K562 (cell line): Measurements from ENCODE around the gene DYNLL1. TPM values are rescaled to one million over a fixed set of nuclear protein-coding genes. Genes with fewer than 3 reads are reported as not detected.
A peak's percentile ranks its signal among the peaks of the same experiment; 100 is the strongest.

Experiments
- ATAC-seq: fragments of 200-7000 bp; cut with Tn5 transposase; 3 replicates; pipeline ENCODE4 v1.9.1; 2020; ENCODE audit warnings: moderate library complexity
- BruUV-seq: library from RNA; stranded (reverse); fragments of 400-500 nt; replicated peaks from 2 replicates; lab custom pipeline; 2021; lab: Mats Ljungman, UMichigan
- CTCF ChIA-PET: fragments of 300-600 bp; formaldehyde crosslinking; extraction: SDS; loops from one replicate; lab custom pipeline; 2021; ENCODE audit warnings: low intra/inter-chr PET ratio; lab: Yijun Ruan, JAX
- POLR2A ChIA-PET: fragments of 300-600, 350-650 bp; sonication (Branson Sonifier 250); formaldehyde crosslinking; extraction: SDS; loops from one replicate; lab custom pipeline; 2021; ENCODE audit warnings: antibody characterized with exemption, inconsistent platforms; lab: Yijun Ruan, JAX
- DNase-seq, 4 experiments: peaks; one replicate each; pipeline versions ENCODE4 v3.0.0 to v3.0.0-alpha.2; 2011 to 2018; ENCODE audit warnings: low spot score in 3 of 4, mixed read lengths in 3 of 4; ENCODE audit errors: extremely low read depth in 1 of 4
- FAIRE-seq: peaks from 2 replicates; lab custom pipeline; 2011; peaks lifted over from hg19 to GRCh38; lab: Jason Lieb, UNC
- H2AFZ ChIP-seq: 2 replicates; pipeline ENCODE4 v1.6.0; 2011; ENCODE audit warnings: low read depth, low read length, control low read depth, inconsistent platforms
- H3K27ac ChIP-seq: fragments of 200-600 bp; 3 replicates; pipeline ENCODE4 v1.8.0; 2011; ENCODE audit warnings: low read depth, mild to moderate bottlenecking, control low read depth, inconsistent platforms, low read length, moderate library complexity, mixed read lengths; ENCODE audit errors: extremely low read depth
- H3K27me3 ChIP-seq, 2 experiments: fragments of 300-600 bp in 1 of 2; 2 replicates in 1 of 2; 3 replicates in 1 of 2; pipeline versions ENCODE4 v1.6.0 to v1.8.0; 2011; ENCODE audit warnings: inconsistent platforms in 2 of 2, low read length in 2 of 2, mild to moderate bottlenecking in 1 of 2, mixed read lengths in 1 of 2, moderate library complexity in 1 of 2; ENCODE audit not compliant: control insufficient read depth in 2 of 2, insufficient read depth in 2 of 2
- H3K36me3 ChIP-seq: fragments of 300-600 bp; 3 replicates; pipeline ENCODE4 v1.8.0; 2011; ENCODE audit warnings: mild to moderate bottlenecking, low read length, inconsistent platforms; ENCODE audit not compliant: control insufficient read depth, insufficient read depth
- H3K4me1 ChIP-seq, 2 experiments: fragments of 200-600 bp in 1 of 2; replicated peaks in 1 of 2; 2 replicates in 1 of 2; 3 replicates in 1 of 2; pipeline versions ENCODE4 v1.5.1 to v1.8.0; 2011; ENCODE audit warnings: inconsistent platforms in 2 of 2, low read length in 2 of 2, mild to moderate bottlenecking in 1 of 2, mixed read lengths in 1 of 2, moderate library complexity in 1 of 2; ENCODE audit not compliant: control insufficient read depth in 2 of 2, insufficient read depth in 2 of 2
- H3K4me2 ChIP-seq: 2 replicates; pipeline ENCODE4 v1.6.1; 2011; ENCODE audit warnings: low read length, control low read depth, inconsistent platforms, mixed read lengths; ENCODE audit not compliant: insufficient read depth
- H3K4me3 ChIP-seq: fragments of 200-600 bp; sonication (generic), shearing (Covaris generic); 2 replicates; pipeline ENCODE4 v1.5.1; 2016; ENCODE audit warnings: control low read depth, inconsistent platforms
- H3K79me2 ChIP-seq: fragments of 200-600 bp; 3 replicates; pipeline ENCODE4 v1.8.0; 2011; ENCODE audit warnings: low read length, inconsistent platforms; ENCODE audit not compliant: control insufficient read depth, insufficient read depth
- H3K9ac ChIP-seq, 2 experiments: 2 replicates each; pipeline versions ENCODE4 v1.6.0 to v1.6.1; 2011; ENCODE audit warnings: low read depth in 2 of 2, low read length in 2 of 2, control low read depth in 1 of 2, inconsistent platforms in 1 of 2, mild to moderate bottlenecking in 1 of 2, mixed read lengths in 1 of 2; ENCODE audit not compliant: insufficient read depth in 1 of 2
- H3K9me1 ChIP-seq: one replicate; pipeline ENCODE4 v1.6.0; 2011; ENCODE audit warnings: inconsistent platforms, mild to moderate bottlenecking, low read length, moderate library complexity; ENCODE audit not compliant: control insufficient read depth, insufficient read depth
- H3K9me3 ChIP-seq: replicated peaks from 2 replicates; pipeline ENCODE4 v1.5.1; 2011; ENCODE audit warnings: low read depth, low read length, inconsistent platforms; ENCODE audit not compliant: control insufficient read depth, insufficient read depth
- H4K20me1 ChIP-seq: replicated peaks from 2 replicates; pipeline ENCODE4 v1.6.1; 2011; ENCODE audit warnings: low read length, inconsistent platforms, mixed read lengths; ENCODE audit not compliant: control insufficient read depth, insufficient read depth
- EZH2 ChIP-seq: IDR thresholded peaks from 2 replicates; pipeline ENCODE4 v1.6.1; 2012; ENCODE audit warnings: low read depth, mild to moderate bottlenecking, inconsistent platforms, low read length, borderline replicate concordance
- JUN ChIP-seq, 2 experiments: sonication (generic) in 1 of 2; formaldehyde crosslinking in 1 of 2; IDR thresholded peaks; 2 replicates each; pipeline versions ENCODE4 v1.6.1 to v1.8.0; 2012 to 2022; ENCODE audit warnings: borderline replicate concordance in 2 of 2, mild to moderate bottlenecking in 2 of 2, improper control_type of control experiment in 1 of 2, low read depth in 1 of 2, low read length in 1 of 2, missing genetic modification reagents in 1 of 2
- KDM5B ChIP-seq: fragments of 200-600 bp; sonication (generic); IDR thresholded peaks from 2 replicates; pipeline ENCODE4 v1.6.1; 2012; ENCODE audit warnings: low read depth, mild to moderate bottlenecking, moderate library complexity, low read length, control low read depth, inconsistent platforms; ENCODE audit not compliant: insufficient replicate concordance
- KLF1 ChIP-seq: fragments of 450-650 bp; IDR thresholded peaks from 2 replicates; pipeline ENCODE4 v1.6.1; 2016; ENCODE audit warnings: missing genetic modification characterization, missing compliant biosample characterization
- MED1 ChIP-seq: sonication (generic); formaldehyde crosslinking; IDR thresholded peaks from 2 replicates; pipeline ENCODE4 v1.8.1; 2023; ENCODE audit warnings: missing genetic modification reagents, borderline replicate concordance
- NCOA1 ChIP-seq: fragments of 450-650 bp; IDR thresholded peaks from 2 replicates; pipeline ENCODE4 v1.6.1; 2016; ENCODE audit warnings: low read depth
- NR1H2 ChIP-seq: sonication (generic); formaldehyde crosslinking; IDR thresholded peaks from 2 replicates; pipeline ENCODE4 v1.4.0; 2020; ENCODE audit warnings: mild to moderate bottlenecking, missing genetic modification reagents
- PHB2 ChIP-seq: fragments of 450-650 bp; IDR thresholded peaks from 2 replicates; pipeline ENCODE4 v1.6.1; 2017; ENCODE audit warnings: low read depth
- PRMT5 ChIP-seq: sonication (generic); formaldehyde crosslinking; IDR thresholded peaks from 2 replicates; pipeline ENCODE4 v1.5.0; 2020; ENCODE audit warnings: missing genetic modification reagents
- RFX1 ChIP-seq: fragments of 450-650 bp; IDR thresholded peaks from 2 replicates; pipeline ENCODE4 v1.6.1; 2016; ENCODE audit warnings: mild to moderate bottlenecking, moderate library complexity
- SMAD1 ChIP-seq: fragments of 150-350 bp; IDR thresholded peaks from 2 replicates; pipeline ENCODE4 v1.6.1; 2014; ENCODE audit warnings: low read length, low read depth; ENCODE audit not compliant: partially characterized antibody
- TSC22D4 ChIP-seq: fragments of 450-650 bp; IDR thresholded peaks from 2 replicates; pipeline ENCODE4 v1.6.1; 2016; ENCODE audit warnings: missing genetic modification characterization, missing biosample characterization, control low read depth
- UBTF ChIP-seq, 2 experiments: IDR thresholded peaks; 2 replicates each; pipeline ENCODE4 v1.6.1; 2012; ENCODE audit warnings: improper control_type of control experiment in 2 of 2, low read depth in 2 of 2, low read length in 2 of 2, borderline replicate concordance in 1 of 2
- WHSC1 ChIP-seq: IDR thresholded peaks from one replicate; pipeline ENCODE4 v1.6.1; 2012; ENCODE audit warnings: low read length, control low read depth, inconsistent platforms
- ZNF124 ChIP-seq: sonication (generic); formaldehyde crosslinking; IDR thresholded peaks from 2 replicates; pipeline ENCODE4 v1.8.1; 2022; ENCODE audit warnings: missing genetic modification reagents
- ZNF239 ChIP-seq: fragments of 250-450 bp; sonication (Bioruptor Pico); IDR thresholded peaks from 2 replicates; pipeline ENCODE4 v1.4.0; 2020; ENCODE audit warnings: mild to moderate bottlenecking
- ZNF699 ChIP-seq: fragments of 250-450 bp; sonication (Bioruptor Pico); IDR thresholded peaks from 2 replicates; pipeline ENCODE4 v1.8.0; 2021; ENCODE audit warnings: mild to moderate bottlenecking, moderate library complexity; ENCODE audit not compliant: insufficient replicate concordance
- WGBS: fragments of 100-300 bp; shearing (Covaris generic); methylation state at CpG from one replicate; pipeline ENCODE4 v1.1.6; 2016; ENCODE audit warnings: low coverage, mixed read lengths; ENCODE audit not compliant: insufficient coverage; ENCODE audit errors: missing lambda C conversion rate; 5-methylcytosine and 5-hydroxymethylcytosine counted together
- in situ Hi-C: fragments of 300-500 bp; cut with MboI; formaldehyde crosslinking; loops from 4 replicates; pipeline ENCODE4 v1.15.0; 2018; ENCODE audit warnings: inconsistent platforms, mixed read lengths
- intact Hi-C: fragments of 100-400 bp; cut with micrococcal nuclease; formaldehyde crosslinking; loops from 2 replicates; pipeline ENCODE4 v1.14.2; 2022
- polyA plus RNA-seq, 8 experiments: library from polyadenylated mRNA; depleted of rRNA in 4 of 8; stranded (reverse) in 5 of 8; unstranded in 3 of 8; fragments of >200 nt; fragmentation: Nextera tagmentation in 2 of 8; fragmentation: Illumina TruSeq in 1 of 8; extraction: Ambion mirVana in 2 of 8; extraction: Trizol in 1 of 8; gene quantifications; 2 replicates each; pipeline versions ENCODE4 v1.2.1 to v1.2.3, GENCODE V29; 2011 to 2014; ENCODE audit warnings: inconsistent platforms in 1 of 8, missing spikeins in 1 of 8
- total RNA-seq, 7 experiments: library from RNA; depleted of rRNA in 6 of 7; stranded (reverse); fragments of >200 nt in 6 of 7; fragmentation: Illumina TruSeq in 2 of 7; extraction: Trizol in 2 of 7; gene quantifications; 2 replicates each; pipeline versions ENCODE4 v1.2.1 to v1.2.3, GENCODE V29; 2011 to 2021; ENCODE audit warnings: low replicate concordance in 1 of 7
- TF ChIP-seq, protein P1 (sequence below), 2 experiments: fragments of 250-450 bp in 1 of 2; fragments of 450-650 bp in 1 of 2; sonication (Bioruptor Pico) in 1 of 2; IDR thresholded peaks; 2 replicates each; pipeline versions ENCODE4 v1.6.1 to v1.8.0; 2016 to 2021; ENCODE audit warnings: mild to moderate bottlenecking in 2 of 2, moderate library complexity in 2 of 2, missing compliant biosample characterization in 1 of 2, missing genetic modification characterization in 1 of 2

Gene DYNLL1
- total and polyA plus RNA-seq, 9 of the 15 experiments (the other 6 are each of a cell fraction or from before 2014, with no cell fraction given), result 303 to 1,112 (median 468) TPM

GRCh38 chr12:120496413-120497340 lies 764 bp downstream of the DYNLL1 start:
- no peak for FAIRE-seq
- peak overlapping the region; percentile 96 for H3K4me2 ChIP-seq
- intact Hi-C loops (loop anchor here (1.0 to 2.0 kb wide), 3 partner anchors 27 to 57 kb away; partner anchors contain the start of gene SRSF9), in situ Hi-C loops (no loop called here)
- H3K27ac ChIP-seq, result peak overlapping the region; percentile 86
- ATAC-seq, result peak; percentile 69
- H3K9me1 ChIP-seq, result no peaks in the 10 kb centered on the region
- no peaks in the 10 kb centered on the region for H3K27me3 ChIP-seq
- H2AFZ ChIP-seq, result peak overlapping the region; percentile 80
- H3K9me3 ChIP-seq, result 0 out of 2 replicates have a peak, but pooled peaks cover 2% of the 10 kb centered on the region
- ChIA-PET CTCF (interaction anchor here (0.6 to 1.0 kb wide), 4 partner anchors 14 to 139 kb away, joined by 3 to 4 read pairs (median 3); partner anchors contain the start of gene SRSF9), POLR2A (interaction anchor here (0.6 to 4.6 kb wide), 25 partner anchors 9 to 205 kb away, joined by 3 to 21 read pairs (median 4); partner anchors contain the start of genes COQ5, COX6A1, POP5 and RNU4-2)
- WGBS, result under 1% methylated on average over 35 of the region's 47 CpGs
- peak; percentile 82 to 90 (median 88) for DNase-seq
- BruUV-seq, result no TSS peak
- peak overlapping the region; percentile 97 for H3K4me3 ChIP-seq
- peak overlapping the region; percentile 77 to 93 for H3K9ac ChIP-seq
- peaks cover 2 to 15% of the 10 kb centered on the region in 2 experiments; a peak in 3 of 5 replicates for H3K4me1 ChIP-seq
- peaks cover 43% of the 10 kb centered on the region for H3K79me2 ChIP-seq
- peaks cover 26% of the 10 kb centered on the region; the same call in 2 of the 3 replicates for H3K36me3 ChIP-seq
- H4K20me1 ChIP-seq, result peaks cover 12% of the 10 kb centered on the region; the same call in 1 of the 2 replicates
- no peak for TF ChIP-seq PHB2
- no peak for TF ChIP-seq TSC22D4 (tag)
- TF ChIP-seq ZNF239, result no peak
- TF ChIP-seq ZNF124, result no peak
- TF ChIP-seq RFX1, result peak; percentile 86
- TF ChIP-seq MED1 (CRISPR knock-in tag), result no peak
- TF ChIP-seq SMAD1, result no peak
- no peak for TF ChIP-seq WHSC1
- no peak for TF ChIP-seq ZNF699 (CRISPR knock-in tag)
- no peak for TF ChIP-seq EZH2
- no peak for TF ChIP-seq KDM5B
- TF ChIP-seq NR1H2 (CRISPR knock-in tag), result no peak; the same call in 1 of the 2 replicates
- no peak for TF ChIP-seq PRMT5 (CRISPR knock-in tag)
- 0 out of 4 replicates have a peak, but pooled peaks of 1 of the 2 experiments have one; percentile 61 for TF ChIP-seq UBTF (IDR thresholded peaks at IDR 0.05; ENCODE audit: borderline replicate concordance in 1 of 2, low read depth in 2 of 2, low read length in 2 of 2)
- no peak for TF ChIP-seq JUN (IDR thresholded peaks at IDR 0.05; ENCODE audit: borderline replicate concordance, low read depth, low read length)
- TF ChIP-seq JUN (CRISPR knock-in tag; IDR thresholded peaks at IDR 0.05; ENCODE audit: borderline replicate concordance), result no peak
- no peak for TF ChIP-seq NCOA1
- TF ChIP-seq, protein P1, sequence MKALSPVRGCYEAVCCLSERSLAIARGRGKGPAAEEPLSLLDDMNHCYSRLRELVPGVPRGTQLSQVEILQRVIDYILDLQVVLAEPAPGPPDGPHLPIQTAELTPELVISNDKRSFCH (CRISPR knock-in tag; IDR thresholded peaks at IDR 0.05), result no peak
- TF ChIP-seq, protein P1 (tag; IDR thresholded peaks at IDR 0.05), result no peak
- TF ChIP-seq KLF1 (tag), result no peak
